GM23248 (cell line): Measurements from ENCODE around the gene TWIST2.

Experiments
- EZH2 ChIP-seq: fragments of 200-600 bp; sonication (generic); IDR thresholded peaks from 2 replicates; pipeline ENCODE4 v1.6.1; 2018; ENCODE audit warnings: antibody characterized with exemption, mild to moderate bottlenecking; ENCODE audit not compliant: insufficient read depth, poor library complexity, severe bottlenecking
- EZH2phosphoT487 ChIP-seq: fragments of 200-600 bp; sonication (generic); IDR thresholded peaks from 2 replicates; pipeline ENCODE4 v1.6.1; 2018; ENCODE audit warnings: antibody characterized with exemption, moderate library complexity, mild to moderate bottlenecking, low read depth; ENCODE audit not compliant: insufficient read depth

DNA sequence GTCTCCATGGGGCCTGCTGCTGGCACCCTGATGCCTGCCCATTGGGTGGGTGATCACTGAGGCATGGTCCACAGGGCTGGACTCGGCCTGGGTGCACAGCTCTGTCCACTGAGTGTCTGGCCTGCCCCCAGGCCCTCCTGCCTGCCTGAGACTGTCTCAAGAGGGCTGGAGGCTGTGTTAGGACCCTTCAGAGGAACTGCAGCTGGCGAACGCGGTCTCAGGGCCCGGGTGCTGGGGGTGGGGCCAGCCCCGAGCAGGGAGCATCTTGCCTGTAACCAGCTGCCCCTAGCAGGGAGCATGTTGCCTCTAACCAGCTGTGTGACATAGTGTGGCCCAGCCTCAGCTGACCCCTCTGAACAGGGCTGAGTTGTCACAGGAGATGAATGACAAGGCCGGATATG, 50.0 kb downstream of the TWIST2 start:
- TF ChIP-seq EZH2 (no peak), EZH2phosphoT487 (no peak)
